Measurements from ENCODE around the gene SP8.

Gene SP8

DNA sequence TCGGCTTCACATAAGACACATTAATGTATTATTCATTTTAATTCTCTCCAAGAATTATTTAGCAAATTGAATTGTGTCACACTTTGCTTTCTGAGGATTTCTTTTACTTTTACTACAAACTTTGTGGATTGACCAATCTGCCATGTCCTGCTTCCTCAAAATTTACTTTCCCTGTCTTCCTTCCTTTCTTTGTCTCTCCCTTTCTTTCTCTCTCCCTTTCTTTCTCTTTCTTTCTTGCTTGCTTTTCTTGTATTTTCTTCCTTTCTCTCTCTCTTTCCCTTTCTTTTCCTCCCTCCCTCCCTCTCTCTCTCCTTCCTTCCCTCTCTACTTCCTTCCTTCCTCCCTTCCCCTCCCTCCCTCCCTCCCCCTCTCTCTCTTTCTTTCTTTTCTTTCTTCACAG is 37.8 kb downstream of the SP8 start:
- no peak for DNase-seq

DNA sequence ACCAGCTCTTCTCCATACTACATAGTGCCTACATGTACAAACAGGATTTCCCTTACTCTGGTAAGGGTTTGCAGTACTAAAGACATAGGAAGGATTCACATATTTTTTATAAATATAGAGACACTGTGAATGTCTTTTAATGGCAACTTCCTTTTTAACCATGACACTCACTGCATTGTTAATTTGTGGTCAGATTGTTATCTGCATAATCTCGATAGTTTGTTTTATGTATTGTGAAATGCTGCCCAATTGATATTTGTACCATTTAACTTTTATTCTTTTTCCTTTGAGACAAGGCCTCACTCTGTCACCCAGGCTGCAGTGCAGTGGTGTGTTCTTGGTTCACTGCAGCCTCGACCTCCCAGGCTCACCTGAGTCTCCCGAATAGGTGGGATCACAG is 39.7 kb downstream of the SP8 start:
- DNase-seq, result no peak

DNA sequence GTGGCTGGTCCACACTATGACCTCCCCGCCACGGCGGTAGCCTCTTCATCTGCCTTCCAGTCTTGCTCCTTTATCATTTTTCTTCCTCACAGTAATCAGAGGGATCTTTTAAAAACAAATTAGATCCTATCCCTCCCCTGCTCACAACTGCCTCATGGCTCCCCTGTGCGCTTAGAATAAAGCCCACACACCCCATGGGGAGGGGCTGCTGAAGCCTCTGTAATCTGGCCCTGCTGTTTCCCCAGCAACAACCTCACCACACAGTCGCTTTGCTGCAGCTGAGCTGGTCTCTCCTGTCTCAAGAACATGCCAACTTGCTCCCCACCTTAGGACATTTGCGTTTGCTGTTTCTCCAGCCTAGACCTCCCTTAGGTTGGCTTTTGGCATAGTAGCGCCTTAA is 41.0 kb downstream of the SP8 start:
- no peak for DNase-seq

DNA sequence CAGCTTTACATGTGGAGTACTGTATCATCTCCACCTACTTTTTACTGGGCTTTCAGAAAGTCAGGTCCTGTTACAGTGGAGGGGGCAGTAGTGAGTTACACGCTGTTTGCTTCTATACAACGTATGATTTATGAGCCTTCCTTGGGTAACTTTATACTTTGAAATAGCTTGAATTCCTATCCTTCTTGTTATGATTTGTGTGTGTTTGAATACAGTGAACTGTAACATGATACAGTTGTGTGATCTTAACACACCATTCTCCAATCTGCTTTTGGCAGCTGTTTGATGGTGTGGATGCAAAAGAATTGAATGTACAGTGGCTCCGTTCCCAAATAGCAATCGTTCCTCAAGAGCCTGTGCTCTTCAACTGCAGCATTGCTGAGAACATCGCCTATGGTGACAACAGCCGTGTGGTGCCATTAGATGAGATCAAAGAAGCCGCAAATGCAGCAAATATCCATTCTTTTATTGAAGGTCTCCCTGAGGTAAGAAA is 41.7 kb downstream of the SP8 start:
- DNase-seq, result peak; percentile 2

DNA sequence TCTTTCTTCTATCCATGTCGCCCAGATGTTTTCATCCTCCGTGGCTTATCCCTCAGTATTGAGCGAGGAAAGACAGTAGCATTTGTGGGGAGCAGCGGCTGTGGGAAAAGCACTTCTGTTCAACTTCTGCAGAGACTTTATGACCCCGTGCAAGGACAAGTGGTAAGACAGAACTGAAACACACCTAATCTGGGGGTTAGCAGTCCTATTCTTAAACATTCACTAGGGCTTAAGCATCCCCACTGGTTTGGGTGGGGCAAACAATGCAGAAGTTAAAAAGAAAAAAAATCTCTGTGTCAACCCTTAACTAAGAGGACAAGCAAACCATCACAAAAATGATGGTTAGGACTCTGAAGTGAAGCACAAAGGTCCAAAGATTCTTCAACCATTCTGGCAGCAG is 43.8 kb downstream of the SP8 start:
- no peak for DNase-seq

DNA sequence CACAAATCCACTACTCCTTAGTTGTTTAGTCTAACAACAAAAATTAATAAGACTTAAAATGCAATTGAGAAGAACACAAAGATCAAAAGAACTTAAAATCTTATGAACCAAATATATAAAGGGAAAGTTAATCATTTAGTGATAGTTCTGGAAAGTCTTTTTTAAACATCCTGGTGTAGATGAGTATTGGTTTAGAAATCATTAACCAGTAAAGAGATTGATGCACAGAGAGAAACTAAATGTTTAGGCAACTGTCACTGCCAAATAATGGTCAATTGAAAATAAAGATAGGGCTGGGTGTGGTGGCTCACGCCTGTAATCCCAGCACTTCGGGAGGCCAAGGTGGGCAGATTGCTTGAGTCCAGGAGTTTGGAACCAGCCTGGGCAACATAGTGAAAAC is 44.9 kb downstream of the SP8 start:
- no peak for DNase-seq

DNA sequence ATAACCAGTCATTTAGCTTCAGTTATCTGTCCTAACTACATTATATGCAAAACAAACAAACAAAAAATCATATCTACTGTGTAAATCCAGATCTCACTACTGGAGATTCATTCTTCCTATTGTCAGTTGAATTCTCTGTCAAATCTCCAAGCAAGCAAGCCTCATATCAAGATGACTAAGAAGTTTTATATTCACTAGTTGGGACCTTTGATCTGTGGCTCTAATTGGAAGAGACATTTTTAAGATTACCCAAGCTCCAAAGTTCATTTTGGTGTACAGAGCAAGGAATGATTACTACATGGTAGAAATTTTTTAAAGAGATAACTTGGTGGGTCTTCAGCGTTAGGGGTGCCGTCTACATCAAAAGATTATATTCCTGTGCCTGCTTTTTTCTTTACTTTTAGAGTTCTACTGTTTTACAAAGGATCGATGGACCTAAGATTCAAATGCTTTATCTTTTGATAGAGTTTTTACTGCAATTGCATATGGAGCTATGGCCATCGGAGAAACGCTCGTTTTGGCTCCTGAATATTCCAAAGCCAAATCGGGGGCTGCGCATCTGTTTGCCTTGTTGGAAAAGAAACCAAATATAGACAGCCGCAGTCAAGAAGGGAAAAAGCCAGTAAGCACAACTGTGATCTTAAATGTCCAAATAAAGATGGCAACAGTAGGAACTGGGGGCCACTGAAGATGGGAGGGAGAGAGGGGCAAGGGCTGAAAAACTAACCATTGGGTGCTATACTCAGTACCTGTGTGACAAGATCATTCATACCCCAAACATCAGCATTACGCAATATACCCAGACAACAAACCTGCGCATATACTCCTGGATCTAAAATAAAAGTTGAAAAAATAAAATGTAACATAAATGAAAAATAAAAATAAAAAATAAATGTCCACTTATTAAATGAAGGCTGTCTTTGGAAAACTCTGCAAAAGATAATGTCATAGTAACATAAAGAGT is 47.9 kb downstream of the SP8 start:
- DNase-seq, result no peak

DNA sequence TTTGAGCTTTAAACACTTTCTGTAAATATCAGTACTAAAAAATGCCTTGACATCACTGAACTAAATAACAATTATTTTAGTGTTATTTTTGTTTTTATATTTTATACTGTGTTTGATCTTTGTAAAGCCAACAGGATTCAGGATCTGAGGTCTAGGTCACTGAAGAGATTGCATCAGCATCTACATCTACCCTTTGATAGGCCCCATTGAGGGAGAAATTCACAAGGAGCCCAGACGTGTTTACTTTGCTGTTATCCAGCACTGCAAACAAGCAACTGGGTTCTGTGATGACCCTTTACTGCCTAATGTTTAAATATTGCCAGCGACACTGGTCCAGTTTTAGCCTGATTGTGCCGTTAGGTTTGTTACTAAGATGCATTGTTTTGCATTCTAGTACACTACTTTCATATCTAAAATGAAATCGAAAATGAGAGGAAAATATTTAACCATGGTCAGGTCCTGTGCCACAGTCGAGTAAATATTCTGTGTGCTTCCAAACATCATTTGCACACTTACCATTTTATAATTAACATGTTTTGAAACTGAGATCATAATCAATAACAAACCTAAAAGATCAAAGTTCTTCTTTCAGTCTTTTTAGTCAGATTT is 48.7 kb downstream of the SP8 start:
- no peak for DNase-seq

DNA sequence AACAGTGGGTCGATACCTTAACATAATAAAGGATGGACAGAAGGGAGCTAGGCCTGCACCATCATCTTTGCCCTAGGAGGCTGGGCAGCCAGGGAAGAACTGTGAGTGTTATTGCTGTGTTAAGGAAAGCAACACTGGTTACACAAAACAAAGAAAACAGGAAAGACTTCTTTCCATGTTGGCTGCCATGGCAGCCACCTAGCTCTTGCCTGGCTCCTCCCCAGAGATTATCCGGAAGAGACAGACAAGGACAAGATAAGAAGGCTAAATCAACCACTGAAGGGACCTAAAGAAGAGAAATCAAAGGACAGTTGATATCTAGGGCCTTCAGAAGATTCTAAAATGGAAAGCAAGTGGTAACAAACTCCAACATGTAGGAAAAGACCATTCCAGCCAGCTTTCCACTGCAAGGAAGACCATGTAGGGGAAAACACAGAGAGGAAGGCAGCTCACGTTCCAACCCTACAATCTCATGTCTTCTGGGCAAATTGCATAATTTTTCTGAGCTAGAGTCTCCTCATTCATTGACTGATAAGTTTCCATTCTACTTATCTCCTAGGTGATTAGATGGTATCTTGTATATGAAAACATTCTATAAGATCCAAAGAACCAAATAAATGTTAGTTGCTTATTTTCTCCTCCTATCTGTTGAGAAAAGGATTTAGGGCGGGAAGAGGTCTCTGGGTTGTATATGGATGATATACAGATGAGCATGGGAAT is 51.2 kb downstream of the SP8 start:
- no peak for DNase-seq
